ENCODE results near the gene SVIL.
"Not testable (repeated sequence)": the region's sequence is repeated elsewhere in the genome, so short reads cannot be mapped to it uniquely, and the experiment has no call there.

SVIL gene

GRCh38 chr10:29582769-29583168 lies 52.0 kb downstream of the SVIL start:
- in situ Hi-C loops (cut with HindIII; ENCODE audit: low sequenced_read_pairs), result not testable (repeated sequence)

GRCh38 chr10:29579455-29579970 lies 55.3 kb downstream of the SVIL start:
- in situ Hi-C loops (cut with HindIII; ENCODE audit: low sequenced_read_pairs), result no loop called here

GRCh38 chr10:29578457-29578856 lies 56.3 kb downstream of the SVIL start:
- in situ Hi-C loops (cut with HindIII; ENCODE audit: low sequenced_read_pairs), result no loop called here

- in situ Hi-C loops (cut with HindIII; ENCODE audit: low sequenced_read_pairs), result no loop called here
Observed at GRCh38 chr10:29576681-29577080, 58.1 kb downstream of the SVIL start.

GRCh38 chr10:29575098-29575455 lies 59.7 kb downstream of the SVIL start:
- in situ Hi-C loops (cut with HindIII; ENCODE audit: low sequenced_read_pairs), result no loop called here

GRCh38 chr10:29574212-29575097 lies 60.3 kb downstream of the SVIL start:
- in situ Hi-C loops (cut with HindIII; ENCODE audit: low sequenced_read_pairs), result not testable (repeated sequence)

GRCh38 chr10:29570248-29570647 lies 64.5 kb downstream of the SVIL start:
- in situ Hi-C loops (cut with HindIII; ENCODE audit: low sequenced_read_pairs), result not testable (repeated sequence)

- in situ Hi-C loops (cut with HindIII; ENCODE audit: low sequenced_read_pairs), result no loop called here
Observed at GRCh38 chr10:29569795-29570194, 65.0 kb downstream of the SVIL start.

GRCh38 chr10:29567003-29567402 lies 67.8 kb downstream of the SVIL start:
- in situ Hi-C loops (cut with HindIII; ENCODE audit: low sequenced_read_pairs), result no loop called here

- in situ Hi-C loops (cut with HindIII; ENCODE audit: low sequenced_read_pairs), result not testable (repeated sequence)
Observed at GRCh38 chr10:29566209-29566608, 68.6 kb downstream of the SVIL start.

- in situ Hi-C loops (cut with HindIII; ENCODE audit: low sequenced_read_pairs), result no loop called here
Observed at GRCh38 chr10:29563420-29564035, 71.2 kb downstream of the SVIL start.

- in situ Hi-C loops (cut with HindIII; ENCODE audit: low sequenced_read_pairs), result not testable (repeated sequence)
Observed at GRCh38 chr10:29563006-29563405, 71.8 kb downstream of the SVIL start.

- in situ Hi-C loops (cut with HindIII; ENCODE audit: low sequenced_read_pairs), result no loop called here
Observed at GRCh38 chr10:29559996-29560395, 74.8 kb downstream of the SVIL start.

GRCh38 chr10:29557665-29558064 lies 77.1 kb downstream of the SVIL start:
- in situ Hi-C loops (cut with HindIII; ENCODE audit: low sequenced_read_pairs), result no loop called here

GRCh38 chr10:29555746-29556481 lies 78.9 kb downstream of the SVIL start:
- in situ Hi-C loops (cut with HindIII; ENCODE audit: low sequenced_read_pairs), result no loop called here

GRCh38 chr10:29555091-29555745 lies 79.6 kb downstream of the SVIL start:
- in situ Hi-C loops (cut with HindIII; ENCODE audit: low sequenced_read_pairs), result no loop called here

- in situ Hi-C loops (cut with HindIII; ENCODE audit: low sequenced_read_pairs), result no loop called here
Observed at GRCh38 chr10:29554660-29555059, 80.1 kb downstream of the SVIL start.

GRCh38 chr10:29553544-29554250 lies 81.1 kb downstream of the SVIL start:
- in situ Hi-C loops (cut with HindIII; ENCODE audit: low sequenced_read_pairs), result no loop called here

GRCh38 chr10:29553116-29553515 lies 81.7 kb downstream of the SVIL start:
- in situ Hi-C loops (cut with HindIII; ENCODE audit: low sequenced_read_pairs), result not testable (repeated sequence)

- in situ Hi-C loops (cut with HindIII; ENCODE audit: low sequenced_read_pairs), result not testable (repeated sequence)
Observed at GRCh38 chr10:29549493-29549892, 85.3 kb downstream of the SVIL start.
